Activated CD4-positive, alpha-beta T cell treated with anti-CD3 and anti-CD28 coated beads, Interleukin-2, Interleukin-6, amounts not matched to agents 100 ng/mL and 50 ng/mL, durations not matched to agents 16 hours and 8 hours (primary cell): ENCODE data around the gene DROSHA.

ENCODE experiments used
- DNase-seq: peaks from one replicate; pipeline ENCODE4 v3.0.0-alpha.2; 2020

The DROSHA gene

DNA sequence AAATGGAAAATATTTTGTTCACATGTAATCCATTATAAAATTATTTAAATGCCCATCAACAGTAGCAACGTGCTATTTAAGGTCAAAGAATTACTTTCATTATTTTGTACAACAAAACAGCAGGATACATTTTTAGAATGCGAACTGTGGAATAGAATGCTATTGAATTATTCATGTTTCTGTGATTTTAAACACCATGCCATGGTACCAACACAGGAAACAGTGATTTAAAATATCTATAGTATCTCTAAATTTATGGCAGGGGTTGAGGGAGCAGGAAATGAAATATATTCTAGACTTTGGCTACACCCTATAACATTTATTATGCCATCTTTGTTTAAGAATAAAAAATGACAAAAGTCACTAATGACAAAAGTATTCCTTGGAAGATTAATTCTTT lies 62.4 kb downstream of the DROSHA start:
- no peak for DNase-seq

GRCh38 chr5:31465291-31465690 lies 66.6 kb downstream of the DROSHA start:
- no peak for DNase-seq

GRCh38 chr5:31464081-31464480 lies 67.8 kb downstream of the DROSHA start:
- no peak for DNase-seq

DNA sequence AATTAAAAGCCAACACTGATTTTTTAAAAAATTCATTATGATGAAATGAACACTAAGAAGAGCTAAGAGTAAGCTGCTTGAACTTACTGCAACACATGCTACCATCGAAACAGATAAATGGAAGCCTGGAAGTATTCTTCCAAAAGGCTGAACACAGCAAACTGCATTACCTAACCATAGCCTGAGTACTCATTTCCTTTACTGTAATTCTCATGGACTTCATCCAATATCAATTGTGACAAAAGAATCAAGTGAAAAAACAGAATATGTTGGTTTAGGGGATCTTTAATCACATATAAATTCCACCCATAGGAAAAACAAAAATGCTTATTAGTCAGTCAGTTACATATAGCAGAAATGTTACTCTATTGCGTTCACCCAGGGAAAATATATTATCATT lies 68.5 kb downstream of the DROSHA start:
- no peak for DNase-seq

DNA sequence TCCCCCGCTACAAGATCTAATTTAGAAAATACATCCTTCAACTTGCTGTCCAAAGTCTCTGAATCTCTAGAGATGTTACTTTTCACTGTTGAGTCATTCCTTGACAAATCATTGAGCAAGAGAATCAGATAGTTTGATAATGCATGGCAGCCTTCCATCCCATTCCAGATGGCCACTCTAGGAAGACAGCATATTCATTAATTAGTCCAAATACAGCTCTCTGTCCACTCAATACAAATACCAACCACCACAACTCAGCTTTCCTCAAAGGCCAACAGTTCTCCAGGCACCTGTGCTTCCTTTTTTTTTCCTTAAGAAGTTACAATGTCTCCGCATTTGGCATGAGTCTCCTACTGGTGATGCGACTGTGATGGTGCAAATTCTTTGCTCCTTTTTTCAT lies 72.3 kb downstream of the DROSHA start:
- no peak for DNase-seq

- DNase-seq = no peak
Observed at GRCh38 chr5:31455172-31455571, 76.7 kb downstream of the DROSHA start.

DNA sequence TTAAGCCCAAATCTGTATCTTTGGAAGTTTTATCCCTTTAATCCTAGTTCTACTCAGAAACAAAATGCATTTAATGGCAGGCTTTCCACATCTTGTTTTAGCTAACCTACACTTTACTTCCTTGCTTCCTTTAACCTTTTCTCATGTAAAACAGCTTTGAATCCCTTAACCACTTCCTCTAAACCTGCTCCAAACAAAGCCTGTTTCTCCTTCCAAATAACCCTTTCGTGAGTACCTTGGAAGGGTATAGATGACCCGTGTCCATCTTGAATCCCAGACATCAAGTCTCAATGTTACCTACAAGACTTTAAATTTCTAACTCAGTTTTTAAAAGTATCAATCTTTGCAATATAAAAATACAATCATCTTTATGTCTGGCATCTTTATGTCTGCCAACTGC lies 78.4 kb downstream of the DROSHA start:
- no peak for DNase-seq

DNA sequence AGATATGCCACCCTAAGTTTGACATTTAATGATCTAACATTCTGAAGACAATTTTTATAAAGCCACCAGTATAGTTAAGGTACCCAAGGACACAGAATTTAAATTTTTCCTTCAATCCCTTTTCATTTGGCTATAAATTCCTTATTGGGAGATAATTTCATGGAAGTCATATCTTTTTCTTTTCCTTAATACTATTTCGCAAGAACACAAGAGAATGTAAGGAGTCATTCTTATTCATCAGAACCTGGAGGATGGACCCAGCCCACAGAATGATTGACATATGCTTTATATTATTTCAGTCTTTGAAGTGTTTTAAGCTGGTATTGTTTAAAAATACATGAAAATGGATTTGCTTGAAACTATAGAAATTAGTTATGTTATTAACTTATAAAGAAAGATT lies 79.6 kb downstream of the DROSHA start:
- no peak for DNase-seq

- DNase-seq = no peak
Observed at GRCh38 chr5:31449962-31450361, 81.9 kb downstream of the DROSHA start.

DNA sequence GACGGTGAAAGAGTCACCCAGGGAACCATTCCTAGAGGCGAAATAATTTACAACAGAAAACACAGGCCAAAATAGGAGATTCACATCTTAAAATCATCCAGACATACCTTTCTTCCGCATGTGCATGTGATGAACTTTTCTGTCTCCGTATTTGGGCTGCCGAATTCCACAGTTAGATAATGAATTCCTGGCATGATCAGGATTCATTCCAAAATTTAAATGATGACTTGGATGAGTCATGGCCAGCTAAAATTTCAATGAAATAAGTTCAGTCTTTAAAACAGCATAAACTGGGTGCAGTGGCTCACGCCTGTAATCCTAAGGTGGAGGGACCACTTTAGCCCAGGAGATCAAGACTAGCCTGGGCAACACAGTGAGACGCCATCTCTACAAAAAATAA lies 82.7 kb downstream of the DROSHA start:
- DNase-seq = no peak

GRCh38 chr5:31445041-31445600 lies 86.8 kb downstream of the DROSHA start:
- DNase-seq = no peak

- DNase-seq = no peak
Observed at GRCh38 chr5:31443572-31443971, 88.3 kb downstream of the DROSHA start.

DNA sequence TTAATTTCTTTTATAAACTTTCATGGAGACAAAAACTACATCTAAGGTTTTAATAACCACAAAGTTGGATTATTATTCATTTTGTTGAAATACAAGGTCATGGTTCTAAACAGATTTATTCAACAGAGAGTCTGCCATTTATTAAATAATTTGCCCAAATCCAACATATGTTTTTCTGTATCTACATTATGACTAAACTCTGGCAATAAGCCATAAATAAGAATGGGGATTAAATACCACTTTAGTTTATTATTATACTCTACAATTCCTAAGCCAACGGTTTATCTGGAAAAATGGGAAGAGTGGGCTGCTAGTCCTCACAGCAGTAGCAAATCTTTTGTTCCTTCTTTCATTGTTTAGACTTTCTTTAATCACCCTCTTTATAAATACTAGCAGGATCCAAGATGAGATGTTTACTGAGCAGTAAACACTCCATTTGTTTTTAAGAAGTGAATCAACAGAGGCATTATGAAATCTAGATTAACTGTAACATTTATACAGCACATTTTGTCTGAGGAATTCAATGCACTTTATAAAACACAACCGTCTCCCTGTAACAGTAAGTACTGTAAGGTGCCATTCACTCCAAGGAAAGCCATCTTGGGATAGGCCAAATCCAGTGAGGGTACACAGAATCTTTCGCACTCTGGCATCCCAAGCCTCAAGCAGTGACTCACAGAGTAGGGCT lies 89.7 kb downstream of the DROSHA start:
- no peak for DNase-seq

DNA sequence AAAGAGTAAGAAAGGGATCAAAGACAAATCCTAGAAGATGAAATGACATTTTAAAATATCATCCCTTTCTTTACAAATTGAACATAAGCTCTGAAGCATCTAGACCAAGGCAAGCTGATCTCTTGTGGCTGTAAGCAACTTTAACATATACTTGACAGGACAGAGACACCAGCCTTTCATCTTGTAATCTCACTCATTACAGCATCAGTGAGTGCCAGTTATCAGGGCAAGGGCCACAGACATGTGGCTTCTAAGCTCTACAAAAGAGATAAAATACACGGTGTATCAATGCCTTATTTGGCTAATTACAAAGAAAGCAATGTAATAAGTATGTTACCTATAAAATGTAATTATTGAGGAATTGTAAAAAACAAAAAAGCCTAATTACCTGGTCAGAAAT lies 95.0 kb downstream of the DROSHA start:
- no peak for DNase-seq

DNA sequence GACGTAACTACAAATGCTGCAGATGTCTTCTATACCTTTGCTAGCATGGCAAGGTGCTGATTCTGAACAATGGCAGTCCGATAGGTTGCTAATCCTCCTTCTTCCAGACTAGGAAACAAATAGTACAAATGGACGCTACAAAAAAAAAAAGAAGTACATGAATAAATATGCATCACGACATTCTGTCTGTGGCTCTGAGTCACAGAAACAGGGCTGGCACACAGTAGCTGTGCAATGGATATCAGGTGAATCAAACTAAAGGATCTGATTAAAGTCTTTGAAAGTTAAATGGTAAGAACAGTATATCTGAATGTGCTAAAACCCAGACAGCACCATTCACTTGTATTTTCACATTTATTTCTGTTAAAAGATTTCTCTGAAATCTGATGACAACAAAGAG lies 96.2 kb downstream of the DROSHA start:
- no peak for DNase-seq

DNA sequence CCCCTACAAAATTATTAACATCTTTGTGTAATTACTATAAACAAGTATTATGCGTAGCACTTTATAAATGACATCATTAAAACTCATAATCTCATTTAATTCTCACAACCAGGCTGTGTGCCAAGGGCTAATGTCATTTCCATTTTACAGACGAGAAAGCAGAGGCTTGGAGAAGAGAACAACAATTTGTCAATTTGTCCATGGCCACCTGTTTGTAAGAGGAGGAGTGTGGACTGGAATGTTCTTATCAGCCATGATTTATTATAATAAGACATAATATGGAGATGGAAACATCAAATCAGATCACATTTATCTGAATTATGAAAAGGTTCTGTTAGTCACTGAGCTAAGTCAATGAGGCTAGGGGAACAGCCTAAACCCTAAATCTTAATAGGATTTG lies 97.0 kb downstream of the DROSHA start:
- no peak for DNase-seq

- no peak for DNase-seq
Observed at GRCh38 chr5:31433229-31433628, 98.7 kb downstream of the DROSHA start.

GRCh38 chr5:31427724-31428309 lies 104.1 kb downstream of the DROSHA start:
- no peak for DNase-seq

GRCh38 chr5:31427013-31427723 lies 104.7 kb downstream of the DROSHA start:
- no peak for DNase-seq

DNA sequence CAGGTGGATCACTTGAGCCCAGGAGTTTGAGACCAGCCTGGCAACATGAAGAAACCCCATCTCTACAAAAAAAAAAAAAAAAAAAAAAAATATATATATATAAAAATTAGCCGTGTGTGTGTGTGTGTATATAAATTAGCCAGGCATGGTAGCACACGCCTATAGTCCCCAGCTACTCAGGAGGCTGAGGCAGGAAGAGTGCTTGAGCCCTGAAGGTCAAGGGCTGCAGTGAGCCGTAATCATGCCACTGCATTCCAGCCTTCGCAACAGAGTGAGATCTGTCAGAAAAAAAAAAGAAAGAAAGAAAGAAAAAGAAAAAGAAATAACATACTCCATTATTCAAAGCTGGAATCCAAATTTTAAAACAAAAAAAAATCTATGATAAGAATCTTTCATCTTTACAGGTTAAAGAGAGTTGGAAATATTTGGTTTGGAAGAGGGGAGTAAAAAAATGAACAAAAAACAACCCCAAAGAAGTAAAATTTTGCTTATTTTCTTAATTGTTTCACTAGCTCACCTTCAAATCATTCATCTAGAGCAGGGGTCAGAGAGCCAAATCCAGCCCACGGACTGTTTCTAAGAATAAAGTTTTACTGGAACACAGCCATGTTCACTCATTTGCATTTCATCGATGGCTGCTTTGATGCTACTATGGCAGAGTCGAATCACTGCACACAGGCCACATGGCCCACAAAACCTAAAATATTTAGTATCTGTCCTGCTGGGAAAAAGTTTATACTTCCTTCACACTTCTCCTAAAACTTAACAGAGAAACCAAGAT lies 109.9 kb downstream of the DROSHA start:
- DNase-seq = no peak

GRCh38 chr5:31417512-31417911 lies 114.4 kb downstream of the DROSHA start:
- DNase-seq = no peak

- DNase-seq = no peak
Observed at GRCh38 chr5:31416547-31416946, 115.3 kb downstream of the DROSHA start.

GRCh38 chr5:31415960-31416359 lies 115.9 kb downstream of the DROSHA start:
- no peak for DNase-seq
